Activated naive CD8-positive, alpha-beta T cell treated with anti-CD3 and anti-CD28 coated beads, Interleukin-2, amount 50 U/mL, for 24 hours (primary cell): Measurements from ENCODE around the gene RHBDD3.

Experiments
- ATAC-seq: fragments of 150-1000 bp; cut with Tn5 transposase; one replicate; pipeline ENCODE4 v1.10.0; 2021
- DNase-seq: peaks from one replicate; pipeline ENCODE4 v3.0.0; 2021
- H3K27ac Mint-ChIP-seq: one replicate; pipeline ENCODE4 v1.8.0; 2021; ENCODE audit warnings: mild to moderate bottlenecking, mixed read lengths
- H3K27me3 Mint-ChIP-seq: one replicate; pipeline ENCODE4 v1.8.0; 2021; ENCODE audit warnings: mixed read lengths
- H3K36me3 Mint-ChIP-seq: one replicate; pipeline ENCODE4 v1.8.0; 2021; ENCODE audit warnings: low read depth, mixed read lengths
- H3K4me1 Mint-ChIP-seq: one replicate; pipeline ENCODE4 v1.8.0; 2021; ENCODE audit warnings: mixed read lengths
- H3K4me3 Mint-ChIP-seq: one replicate; pipeline ENCODE4 v1.8.0; 2021; ENCODE audit warnings: mild to moderate bottlenecking, moderate library complexity, mixed read lengths
- H3K9me3 Mint-ChIP-seq: one replicate; pipeline ENCODE4 v1.8.0; 2021; ENCODE audit warnings: mixed read lengths

RHBDD3 gene

DNA sequence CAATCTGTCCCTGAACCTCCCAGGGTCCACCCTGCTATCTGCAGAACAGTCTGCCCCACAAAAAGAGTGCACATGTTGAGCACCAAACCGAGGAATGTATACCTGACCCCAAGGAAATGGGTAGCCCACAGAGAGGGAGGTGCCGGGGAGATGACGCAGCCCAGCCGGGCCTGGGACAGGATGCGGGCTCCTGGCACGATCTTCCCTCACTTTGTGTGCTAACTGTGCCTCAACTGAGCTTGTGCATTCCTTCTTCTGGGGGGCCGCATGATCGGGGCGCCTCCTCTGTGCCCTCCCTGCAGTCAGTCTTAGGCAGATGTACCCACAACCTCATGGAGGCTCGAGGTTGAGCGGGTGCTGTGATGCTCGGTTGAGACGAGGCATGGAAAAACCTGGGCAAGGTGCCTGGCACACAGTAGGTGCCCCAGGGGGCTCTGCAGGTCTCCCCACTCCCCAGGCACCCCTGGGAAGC lies 41.0 kb upstream of the RHBDD3 start:
- no peak for DNase-seq

DNA sequence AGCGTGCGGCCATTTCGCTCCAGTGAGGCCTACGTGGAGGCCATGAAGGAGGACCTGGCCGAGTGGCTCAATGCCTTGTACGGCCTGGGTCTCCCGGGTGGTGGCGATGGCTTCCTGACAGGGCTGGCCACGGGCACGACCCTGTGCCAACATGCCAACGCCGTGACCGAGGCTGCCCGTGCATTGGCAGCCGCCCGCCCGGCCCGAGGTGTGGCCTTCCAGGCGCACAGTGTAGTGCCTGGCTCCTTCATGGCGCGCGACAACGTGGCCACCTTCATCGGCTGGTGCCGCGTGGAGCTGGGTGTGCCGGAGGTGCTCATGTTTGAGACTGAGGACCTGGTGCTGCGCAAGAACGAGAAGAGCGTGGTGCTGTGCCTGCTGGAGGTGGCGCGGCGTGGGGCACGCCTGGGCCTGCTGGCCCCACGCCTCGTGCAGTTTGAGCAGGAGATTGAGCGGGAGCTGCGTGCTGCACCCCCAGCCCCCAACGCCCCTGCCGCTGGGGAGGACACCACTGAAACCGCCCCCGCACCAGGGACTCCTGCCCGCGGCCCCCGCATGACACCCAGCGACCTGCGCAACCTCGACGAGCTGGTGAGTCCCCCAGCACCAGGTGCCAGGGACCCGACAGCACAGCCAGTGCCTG lies 40.5 kb upstream of the RHBDD3 start:
- Mint-ChIP-seq H3K27ac (no peak overlapping the region), H3K36me3 (no peaks in the 10 kb centered on the region), H3K9me3 (no peaks in the 10 kb centered on the region), H3K4me1 (peaks cover 28% of the 10 kb centered on the region), H3K27me3 (peaks cover 35% of the 10 kb centered on the region), H3K4me3 (no peak overlapping the region)
- ATAC-seq (no peak), DNase-seq (no peak)

More for the DNA sequence above, 41.0 kb upstream of the RHBDD3 start:
- Mint-ChIP-seq H3K27ac (no peak overlapping the region), H3K4me1 (peaks cover 32% of the 10 kb centered on the region), H3K36me3 (no peaks in the 10 kb centered on the region), H3K4me3 (no peak overlapping the region), H3K9me3 (no peaks in the 10 kb centered on the region), H3K27me3 (peaks cover 41% of the 10 kb centered on the region)
- ATAC-seq = peak; percentile 20

GRCh38 chr22:29307596-29308147 lies 39.9 kb upstream of the RHBDD3 start:
- peak overlapping the region; percentile 65 for H3K4me3 Mint-ChIP-seq
- no peak for ATAC-seq
- peaks cover 29% of the 10 kb centered on the region for H3K27me3 Mint-ChIP-seq
- no peak for DNase-seq
- H3K36me3 Mint-ChIP-seq = no peaks in the 10 kb centered on the region
- H3K4me1 Mint-ChIP-seq = peaks cover 23% of the 10 kb centered on the region
- H3K9me3 Mint-ChIP-seq = no peaks in the 10 kb centered on the region
- H3K27ac Mint-ChIP-seq = no peak overlapping the region

GRCh38 chr22:29306835-29307595 lies 39.2 kb upstream of the RHBDD3 start:
- peaks cover 24% of the 10 kb centered on the region for H3K27me3 Mint-ChIP-seq
- peak overlapping the region; percentile 65 for H3K4me3 Mint-ChIP-seq
- no peaks in the 10 kb centered on the region for H3K36me3 Mint-ChIP-seq
- no peak overlapping the region for H3K27ac Mint-ChIP-seq
- DNase-seq (no peak), ATAC-seq (no peak)
- no peaks in the 10 kb centered on the region for H3K9me3 Mint-ChIP-seq
- H3K4me1 Mint-ChIP-seq = peaks cover 23% of the 10 kb centered on the region

DNA sequence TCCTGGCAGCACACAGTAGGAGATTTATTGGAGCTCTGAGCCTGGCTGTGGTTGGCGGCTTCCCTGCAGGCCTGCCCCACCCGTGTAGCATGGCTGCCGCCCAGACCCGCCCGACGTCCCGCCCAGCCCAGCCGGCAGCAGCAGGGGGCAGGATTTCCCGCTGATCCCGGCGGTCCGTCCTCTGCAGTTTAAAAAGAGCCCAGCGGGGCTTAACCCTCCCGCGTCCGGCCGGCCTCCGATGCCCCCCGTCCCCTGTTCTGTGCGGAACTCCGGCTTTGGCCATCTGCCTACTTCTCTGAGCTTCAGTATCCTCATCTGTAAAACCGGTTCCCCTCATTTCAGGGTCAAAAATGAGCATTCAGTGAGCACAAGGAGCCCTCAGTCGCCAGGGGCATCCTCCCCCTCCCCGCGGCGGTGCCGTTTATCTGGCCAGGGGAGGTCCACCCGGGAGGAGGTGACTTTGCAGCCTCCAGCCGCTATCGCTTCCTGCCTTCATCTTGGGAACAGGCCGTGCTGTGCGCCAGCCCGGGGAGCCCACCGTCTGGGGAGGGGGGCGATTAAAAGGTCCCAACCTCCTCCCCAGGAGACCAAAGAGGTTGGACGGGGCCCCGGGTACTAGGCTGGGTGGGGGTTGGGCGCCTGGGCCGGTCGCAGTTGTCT lies 38.5 kb upstream of the RHBDD3 start, which contains the start of gene GAS2L1:
TSS of gene GAS2L1 (plus strand) at position 476 of the 660 bp plus-strand sequence. CDS start 1,456 bp downstream, outside the sequence.
- DNase-seq = peak; percentile 66
- Mint-ChIP-seq H3K4me3 (peak within 1 kb of the TSS; percentile 65), H3K27ac (no peak within 1 kb of the TSS), H3K4me1 (peaks cover 23% of the 10 kb centered on the region), H3K27me3 (peaks cover 23% of the 10 kb centered on the region), H3K36me3 (peaks cover 1% of the 10 kb centered on the region), H3K9me3 (no peaks in the 10 kb centered on the region)
- peak; percentile 22 for ATAC-seq

GRCh38 chr22:29305836-29306174 lies 38.0 kb upstream of the RHBDD3 start:
- H3K9me3 Mint-ChIP-seq = no peaks in the 10 kb centered on the region
- H3K4me3 Mint-ChIP-seq = peak overlapping the region; percentile 59
- DNase-seq = no peak
- ATAC-seq = no peak
- peaks cover 23% of the 10 kb centered on the region for H3K27me3 Mint-ChIP-seq
- H3K27ac Mint-ChIP-seq = no peak overlapping the region
- H3K4me1 Mint-ChIP-seq = peaks cover 18% of the 10 kb centered on the region
- H3K36me3 Mint-ChIP-seq = peaks cover 6% of the 10 kb centered on the region

- Mint-ChIP-seq H3K27ac (no peak overlapping the region), H3K4me1 (peaks cover 6% of the 10 kb centered on the region), H3K36me3 (peaks cover 29% of the 10 kb centered on the region), H3K4me3 (no peak overlapping the region), H3K27me3 (peaks cover 23% of the 10 kb centered on the region), H3K9me3 (no peaks in the 10 kb centered on the region)
- DNase-seq (no peak), ATAC-seq (no peak)
Measured at GRCh38 chr22:29302681-29303465, 35.1 kb upstream of the RHBDD3 start.

DNA sequence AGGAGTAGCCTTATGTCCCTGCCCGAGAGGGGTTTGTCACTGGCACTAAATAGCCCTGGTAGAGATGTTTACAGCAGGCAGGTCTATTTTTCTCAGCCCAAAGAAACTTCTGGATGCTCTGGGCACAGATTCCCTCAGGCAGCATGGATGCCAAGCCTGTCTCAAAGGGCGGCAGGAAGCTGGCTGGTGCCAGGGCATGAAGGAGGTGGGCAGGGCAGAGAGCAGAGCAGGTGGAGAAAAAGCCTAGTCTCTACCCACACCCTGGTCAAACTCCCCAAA lies 34.6 kb upstream of the RHBDD3 start:
- H3K4me3 Mint-ChIP-seq = no peak overlapping the region
- DNase-seq = no peak
- ATAC-seq = no peak
- H3K36me3 Mint-ChIP-seq = peaks cover 34% of the 10 kb centered on the region
- peaks cover 5% of the 10 kb centered on the region for H3K4me1 Mint-ChIP-seq
- H3K27me3 Mint-ChIP-seq = peaks cover 20% of the 10 kb centered on the region
- no peaks in the 10 kb centered on the region for H3K9me3 Mint-ChIP-seq
- H3K27ac Mint-ChIP-seq = no peak overlapping the region

GRCh38 chr22:29301716-29302401 lies 34.1 kb upstream of the RHBDD3 start:
- Mint-ChIP-seq H3K4me3 (no peak overlapping the region), H3K27ac (no peak overlapping the region), H3K4me1 (peaks cover 5% of the 10 kb centered on the region), H3K9me3 (no peaks in the 10 kb centered on the region), H3K27me3 (peaks cover 19% of the 10 kb centered on the region), H3K36me3 (peaks cover 39% of the 10 kb centered on the region)
- ATAC-seq (no peak), DNase-seq (no peak)

- Mint-ChIP-seq H3K27ac (peak overlapping the region; percentile 67), H3K9me3 (no peaks in the 10 kb centered on the region), H3K4me1 (peaks cover 2% of the 10 kb centered on the region), H3K4me3 (no peak overlapping the region), H3K27me3 (peaks cover 14% of the 10 kb centered on the region), H3K36me3 (peaks cover 45% of the 10 kb centered on the region)
- ATAC-seq = no peak
- DNase-seq = no peak
Measured at GRCh38 chr22:29300807-29301601, 33.2 kb upstream of the RHBDD3 start.

DNA sequence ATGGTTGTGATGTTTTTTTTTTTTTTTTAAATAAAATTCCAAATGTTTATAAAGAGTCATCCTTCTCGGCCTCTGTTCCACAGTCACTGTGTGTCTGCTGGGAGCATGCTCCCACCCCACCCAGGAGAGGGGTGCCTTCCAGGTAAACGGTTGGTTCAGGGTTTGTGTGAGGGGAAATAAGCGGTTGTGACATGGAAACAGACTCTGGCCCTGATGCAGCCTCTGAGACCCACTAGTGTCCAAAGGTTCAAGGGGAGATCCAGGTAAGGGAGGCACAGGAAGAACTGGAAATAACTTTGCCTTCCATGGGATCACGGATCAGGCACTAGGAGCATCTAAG lies 32.7 kb upstream of the RHBDD3 start:
- Mint-ChIP-seq H3K4me1 (no peaks in the 10 kb centered on the region), H3K27me3 (peaks cover 10% of the 10 kb centered on the region), H3K27ac (no peak overlapping the region), H3K9me3 (no peaks in the 10 kb centered on the region), H3K36me3 (peaks cover 51% of the 10 kb centered on the region), H3K4me3 (no peak overlapping the region)
- no peak for ATAC-seq
- no peak for DNase-seq

GRCh38 chr22:29299136-29299900 lies 31.5 kb upstream of the RHBDD3 start:
- Mint-ChIP-seq H3K9me3 (no peaks in the 10 kb centered on the region), H3K36me3 (peaks cover 60% of the 10 kb centered on the region), H3K27ac (no peak overlapping the region), H3K4me3 (no peak overlapping the region), H3K4me1 (no peaks in the 10 kb centered on the region), H3K27me3 (peaks cover 2% of the 10 kb centered on the region)
- ATAC-seq (no peak), DNase-seq (no peak)

DNA sequence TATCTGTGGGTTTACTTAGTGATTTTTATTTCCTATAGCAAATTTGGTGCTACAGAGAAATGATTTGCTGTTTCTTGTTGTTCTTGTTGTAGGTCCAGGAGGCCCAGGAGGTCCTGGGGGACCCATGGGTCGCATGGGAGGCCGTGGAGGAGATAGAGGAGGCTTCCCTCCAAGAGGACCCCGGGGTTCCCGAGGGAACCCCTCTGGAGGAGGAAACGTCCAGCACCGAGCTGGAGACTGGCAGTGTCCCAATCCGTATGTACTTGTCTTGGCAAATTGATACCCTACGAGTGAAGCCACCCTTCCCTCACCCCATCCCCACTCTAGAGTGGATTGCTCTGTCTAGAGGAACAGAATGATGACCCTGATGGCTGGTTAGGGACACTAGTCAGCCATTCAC lies 30.9 kb upstream of the RHBDD3 start:
- no peak for ATAC-seq
- peaks cover 66% of the 10 kb centered on the region for H3K36me3 Mint-ChIP-seq
- H3K4me1 Mint-ChIP-seq = no peaks in the 10 kb centered on the region
- H3K4me3 Mint-ChIP-seq = no peak overlapping the region
- no peaks in the 10 kb centered on the region for H3K27me3 Mint-ChIP-seq
- H3K27ac Mint-ChIP-seq = no peak overlapping the region
- no peak for DNase-seq
- no peaks in the 10 kb centered on the region for H3K9me3 Mint-ChIP-seq
